ENCODE data around the gene SLC39A13.

SLC39A13 gene

GRCh38 chr11:47387944-47388696 lies 20.3 kb upstream of the SLC39A13 start:
- DNase-seq, result peak; percentile 73

- no peak for DNase-seq
Observed at GRCh38 chr11:47388697-47389576, 19.5 kb upstream of the SLC39A13 start.

- peak; percentile 38 for DNase-seq
Observed at GRCh38 chr11:47389577-47390421, 18.6 kb upstream of the SLC39A13 start.

GRCh38 chr11:47390422-47390760 lies 18.0 kb upstream of the SLC39A13 start:
- DNase-seq, result no peak

- DNase-seq, result no peak
Observed at GRCh38 chr11:47391077-47391583, 17.3 kb upstream of the SLC39A13 start.

GRCh38 chr11:47391711-47392432 lies 16.5 kb upstream of the SLC39A13 start:
- no peak for DNase-seq

GRCh38 chr11:47392546-47393162 lies 15.7 kb upstream of the SLC39A13 start:
- DNase-seq, result no peak

GRCh38 chr11:47393163-47394049 lies 15.0 kb upstream of the SLC39A13 start:
- DNase-seq, result peak; percentile 72

- DNase-seq, result no peak
Observed at GRCh38 chr11:47394050-47394321, 14.4 kb upstream of the SLC39A13 start.

- DNase-seq, result peak; percentile 95
Observed at GRCh38 chr11:47394322-47395222, 13.8 kb upstream of the SLC39A13 start.

- peak; percentile 45 for DNase-seq
Observed at GRCh38 chr11:47395223-47396048, 13.0 kb upstream of the SLC39A13 start.

GRCh38 chr11:47396049-47396320 lies 12.4 kb upstream of the SLC39A13 start:
- no peak for DNase-seq

- no peak for DNase-seq
Observed at GRCh38 chr11:47398011-47398410, 10.4 kb upstream of the SLC39A13 start.

- no peak for DNase-seq
Observed at GRCh38 chr11:47398551-47398950, 9.8 kb upstream of the SLC39A13 start.

- peak; percentile 73 for DNase-seq
Observed at GRCh38 chr11:47399860-47400767, 8.3 kb upstream of the SLC39A13 start.

GRCh38 chr11:47400768-47401279 lies 7.6 kb upstream of the SLC39A13 start:
- DNase-seq, result peak; percentile 71

GRCh38 chr11:47403135-47403534 lies 5.3 kb upstream of the SLC39A13 start:
- no peak for DNase-seq

GRCh38 chr11:47403571-47403970 lies 4.8 kb upstream of the SLC39A13 start:
- DNase-seq, result peak; percentile 49
